GM18498 (cell line): ENCODE measurements around the gene ESYT1.
A peak's percentile ranks its signal among the peaks of the same experiment; 100 is the strongest.
"Not testable (repeated sequence)": the region's sequence is repeated elsewhere in the genome, so short reads cannot be mapped to it uniquely, and the experiment has no call there.

Experiments
- ATAC-seq: cut with Tn5 transposase; IDR thresholded peaks from one replicate; pipeline ENCODE4 v1.9.1; 2021; ENCODE audit warnings: mild to moderate bottlenecking, moderate library complexity; ENCODE audit not compliant: unreplicated experiment

Gene ESYT1

DNA sequence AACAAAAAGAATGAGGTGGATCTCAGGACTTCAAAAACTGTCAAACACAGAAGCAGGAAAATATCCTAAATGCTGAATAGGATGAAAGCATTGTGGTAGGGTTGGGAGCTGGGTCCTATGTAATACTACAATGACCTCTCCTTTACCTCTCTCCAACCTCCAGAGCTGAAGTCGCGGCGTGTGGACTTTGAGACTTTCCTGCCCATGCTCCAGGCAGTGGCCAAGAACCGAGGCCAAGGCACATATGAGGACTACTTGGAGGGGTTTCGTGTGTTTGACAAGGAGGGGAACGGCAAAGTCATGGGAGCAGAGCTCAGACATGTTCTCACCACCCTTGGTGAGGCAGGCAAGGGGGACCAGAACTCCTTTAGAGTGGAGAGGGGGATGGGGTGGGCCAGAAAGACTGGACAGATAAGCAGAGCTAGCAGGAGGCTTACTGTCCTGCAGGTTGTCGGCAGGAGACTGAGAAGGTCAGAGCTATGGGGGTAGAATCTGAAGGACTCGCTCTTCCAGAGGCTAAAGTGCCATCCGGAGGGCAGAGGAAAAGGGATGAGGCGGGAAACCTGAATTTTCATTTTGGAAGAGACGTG is 27.3 kb downstream of the ESYT1 start:
- ATAC-seq, result no peak

- not testable (repeated sequence) for ATAC-seq
These were observed 28.6 kb downstream of the ESYT1 start for GRCh38 chr12:56156464-56157200.

DNA sequence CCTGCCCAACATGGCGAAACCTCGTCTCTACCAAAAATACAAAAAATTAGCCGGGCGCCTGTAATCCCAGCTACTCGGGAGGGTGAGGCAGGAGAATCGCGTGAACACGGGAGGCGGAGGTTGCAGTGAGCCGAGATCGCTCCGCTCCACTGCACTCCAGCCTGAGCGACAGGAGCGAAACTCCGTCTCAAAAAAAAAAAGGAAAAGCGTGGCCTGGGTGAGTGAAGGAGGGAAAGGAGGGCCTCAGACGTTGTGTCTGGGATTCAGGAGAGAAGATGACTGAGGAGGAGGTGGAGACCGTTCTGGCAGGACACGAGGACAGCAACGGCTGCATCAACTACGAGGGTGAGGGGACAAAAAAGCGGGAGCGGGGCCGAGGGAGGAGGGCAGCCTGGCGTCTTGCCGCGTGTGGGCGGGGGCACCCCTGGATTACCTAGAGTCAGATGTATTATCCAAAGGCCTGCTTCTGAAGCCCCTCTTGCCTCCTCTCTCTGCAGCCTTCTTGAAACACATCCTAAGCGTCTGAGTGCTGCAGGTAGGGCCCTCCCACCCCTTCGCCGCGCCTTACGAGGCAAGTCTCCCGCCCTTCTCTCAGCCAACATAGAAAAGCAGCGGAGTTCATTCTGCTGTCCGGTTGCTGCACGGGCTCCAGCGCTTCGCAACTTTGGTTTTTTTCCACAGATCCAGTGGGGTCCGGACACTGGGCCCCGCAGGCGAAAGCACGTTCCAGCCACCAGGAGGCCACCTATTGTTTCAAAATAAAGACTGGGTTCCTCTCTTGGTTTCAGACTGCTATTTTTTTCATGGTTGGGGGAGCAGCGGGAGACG is 29.3 kb downstream of the ESYT1 start:
- ATAC-seq, result peak; percentile 26

DNA sequence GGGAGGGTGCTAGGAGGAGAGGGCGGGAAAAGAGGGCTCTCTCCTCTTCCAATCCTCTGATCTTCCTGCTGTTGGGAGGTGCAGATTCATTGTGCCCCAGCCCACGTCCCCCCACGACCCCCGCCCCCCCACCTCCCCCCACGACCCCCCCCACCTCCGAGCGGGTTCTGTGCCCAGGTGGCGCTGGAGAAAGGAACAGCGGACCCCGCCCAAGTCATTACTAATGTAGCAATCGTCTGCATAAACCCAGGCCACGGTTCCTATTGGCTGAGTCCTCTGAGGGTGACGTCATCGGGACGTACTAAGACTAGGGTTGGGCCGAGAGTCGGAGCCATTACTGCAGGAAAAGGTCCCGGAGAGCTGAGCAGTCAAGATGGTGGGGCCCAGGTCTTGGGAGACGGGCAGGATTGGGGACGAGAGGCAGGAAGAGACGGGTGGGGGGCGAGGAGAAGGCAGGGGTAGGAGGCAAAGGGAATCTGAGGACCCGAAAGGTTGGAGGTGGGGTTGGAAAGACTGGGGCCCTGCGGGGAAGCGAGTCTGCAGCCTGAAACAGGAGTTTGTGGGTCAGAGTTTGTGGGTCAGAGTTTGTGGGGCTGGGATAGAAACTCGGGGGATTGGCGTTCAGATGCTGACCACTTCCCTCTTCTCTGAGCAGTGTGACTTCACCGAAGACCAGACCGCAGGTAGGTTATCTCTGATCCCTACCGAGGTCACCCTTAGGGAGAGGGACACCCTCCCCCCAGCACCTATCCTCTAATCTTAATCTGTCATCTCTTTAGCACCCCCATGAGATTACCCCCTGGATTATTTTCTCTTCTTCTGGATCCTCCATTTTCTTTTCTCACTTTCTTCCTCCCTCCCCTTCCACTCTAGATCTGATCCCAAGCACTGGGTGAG is 30.2 kb downstream of the ESYT1 start, which contains the start of gene MYL6:
MYL6 (plus strand) TSS at position 331 of the 897 bp plus-strand sequence; CDS start at position 374, 43 bp downstream.
- peak; percentile 88 for ATAC-seq

- ATAC-seq, result no peak
These were observed 30.9 kb downstream of the ESYT1 start for GRCh38 chr12:56158926-56159461.

DNA sequence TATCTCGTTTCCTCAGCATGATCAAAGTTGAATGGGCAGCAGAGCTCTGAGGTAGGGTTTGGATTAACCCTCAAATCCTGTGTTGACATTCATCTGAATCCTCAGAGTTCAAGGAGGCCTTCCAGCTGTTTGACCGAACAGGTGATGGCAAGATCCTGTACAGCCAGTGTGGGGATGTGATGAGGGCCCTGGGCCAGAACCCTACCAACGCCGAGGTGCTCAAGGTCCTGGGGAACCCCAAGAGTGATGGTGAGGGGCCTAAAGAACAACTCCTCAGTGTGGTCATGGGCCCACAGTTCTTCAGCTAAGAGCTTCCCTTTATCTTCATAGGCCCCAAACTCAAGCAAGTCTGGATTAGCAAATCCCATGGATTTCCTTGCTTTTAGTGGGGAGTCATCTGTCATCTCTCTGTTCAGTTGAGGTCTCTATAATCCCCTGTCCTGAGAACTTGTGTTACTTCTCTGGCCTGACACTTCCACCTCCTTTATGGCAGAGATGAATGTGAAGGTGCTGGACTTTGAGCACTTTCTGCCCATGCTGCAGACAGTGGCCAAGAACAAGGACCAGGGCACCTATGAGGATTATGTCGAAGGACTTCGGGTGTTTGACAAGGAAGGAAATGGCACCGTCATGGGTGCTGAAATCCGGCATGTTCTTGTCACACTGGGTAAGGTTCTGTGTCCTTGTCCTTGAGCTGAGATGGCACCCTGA is 31.6 kb downstream of the ESYT1 start:
- ATAC-seq, result no peak

DNA sequence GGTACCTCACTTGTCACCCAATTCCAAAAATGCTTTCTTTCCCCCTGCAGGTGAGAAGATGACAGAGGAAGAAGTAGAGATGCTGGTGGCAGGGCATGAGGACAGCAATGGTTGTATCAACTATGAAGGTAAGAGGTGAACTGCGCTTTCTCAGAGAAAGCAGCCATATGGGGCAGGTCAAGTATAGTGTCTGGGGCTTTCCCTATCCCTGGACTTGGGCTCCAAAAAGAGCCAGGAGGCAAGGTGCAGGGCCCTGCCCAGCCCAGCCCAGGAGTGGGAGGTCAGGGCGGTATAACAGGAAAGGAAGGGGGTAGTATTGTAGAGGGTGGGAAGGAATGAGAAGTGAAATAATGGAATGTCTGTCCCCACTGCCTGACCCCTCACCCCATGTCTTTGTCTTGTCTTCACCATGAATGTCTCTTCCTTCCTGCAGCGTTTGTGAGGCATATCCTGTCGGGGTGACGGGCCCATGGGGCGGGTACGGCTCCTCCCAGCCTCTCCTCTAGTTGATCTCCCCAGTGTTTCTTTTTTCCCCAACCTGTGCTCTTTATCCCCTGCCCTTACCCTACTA is 32.2 kb downstream of the ESYT1 start:
- no peak for ATAC-seq

DNA sequence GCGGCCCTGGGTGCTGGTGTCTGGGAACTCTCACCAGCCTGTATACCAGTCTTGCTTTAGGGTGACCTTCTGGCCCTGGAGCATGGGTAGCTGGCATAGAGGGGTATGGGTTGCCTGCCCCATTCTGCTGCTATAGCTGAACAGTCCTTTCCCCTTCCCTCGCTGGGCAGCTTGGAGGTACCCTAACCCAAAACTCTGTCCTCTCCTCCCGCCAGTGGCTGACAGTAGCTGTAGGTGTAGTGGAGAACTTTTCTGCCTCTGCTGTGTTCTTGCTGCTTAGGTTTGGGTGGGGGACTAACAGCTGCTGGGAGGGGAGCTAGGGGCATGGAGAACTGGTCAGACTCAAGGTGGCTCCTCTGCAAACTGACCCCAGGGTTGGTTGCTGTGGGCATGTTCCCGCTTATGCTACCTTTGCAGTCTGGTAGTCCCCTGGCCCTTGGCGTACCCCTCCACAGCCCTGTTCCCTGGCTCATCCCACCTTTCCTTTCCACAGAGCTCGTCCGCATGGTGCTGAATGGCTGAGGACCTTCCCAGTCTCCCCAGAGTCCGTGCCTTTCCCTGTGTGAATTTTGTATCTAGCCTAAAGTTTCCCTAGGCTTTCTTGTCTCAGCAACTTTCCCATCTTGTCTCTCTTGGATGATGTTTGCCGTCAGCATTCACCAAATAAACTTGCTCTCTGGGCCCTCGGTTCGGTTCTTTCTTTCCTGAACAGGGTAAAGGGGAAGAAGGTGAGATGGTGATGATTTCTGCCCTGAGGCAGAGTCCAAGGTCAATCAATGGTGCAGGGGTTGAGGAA is 33.0 kb downstream of the ESYT1 start:
- no peak for ATAC-seq

- ATAC-seq, result no peak
These were observed 33.8 kb downstream of the ESYT1 start for GRCh38 chr12:56161690-56162351.

DNA sequence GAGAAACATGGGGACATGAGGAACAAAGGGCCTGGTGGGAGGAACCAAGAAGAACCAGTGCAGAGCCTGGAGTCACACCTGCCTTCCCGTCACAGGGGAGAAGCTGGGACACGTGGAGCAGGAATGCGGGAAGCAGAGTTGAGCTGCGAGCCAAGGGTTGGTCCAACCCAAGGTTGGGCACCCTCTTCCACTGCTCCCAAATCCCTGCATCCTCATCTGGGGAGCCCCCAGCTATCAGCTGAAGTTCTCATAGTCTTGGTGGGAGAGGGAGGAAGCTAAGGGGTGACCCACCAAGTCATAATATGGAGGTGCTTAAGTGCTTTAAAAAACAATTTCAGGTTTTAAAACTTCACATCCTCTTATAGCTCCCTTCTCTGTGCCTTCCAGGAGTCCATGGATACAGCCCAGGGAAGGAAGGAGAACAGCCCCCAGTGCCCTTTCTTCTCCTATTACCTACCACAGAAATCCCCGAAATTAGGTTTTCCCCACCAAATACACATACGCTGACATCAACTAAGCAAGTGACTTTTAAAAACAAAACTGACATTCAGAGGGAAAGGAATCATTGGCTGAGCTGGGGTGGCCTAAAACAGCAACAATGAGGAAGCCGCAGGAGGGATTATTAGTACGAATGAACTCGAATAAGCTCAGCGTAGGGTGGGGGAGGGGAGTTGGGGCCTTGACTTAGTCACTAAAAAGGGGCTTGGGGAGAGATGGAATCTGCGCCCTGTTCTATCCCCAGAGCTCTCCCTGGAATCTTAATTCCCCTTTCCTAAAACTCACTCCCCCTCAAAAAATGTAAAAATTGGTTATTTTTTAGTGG is 34.6 kb downstream of the ESYT1 start:
- no peak for ATAC-seq

GRCh38 chr12:56163533-56164344 is 35.7 kb downstream of the ESYT1 start:
- ATAC-seq, result no peak

- no peak for ATAC-seq
These were observed 36.3 kb downstream of the ESYT1 start for GRCh38 chr12:56164345-56164729.

GRCh38 chr12:56165369-56165768 is 37.3 kb downstream of the ESYT1 start:
- ATAC-seq, result no peak

DNA sequence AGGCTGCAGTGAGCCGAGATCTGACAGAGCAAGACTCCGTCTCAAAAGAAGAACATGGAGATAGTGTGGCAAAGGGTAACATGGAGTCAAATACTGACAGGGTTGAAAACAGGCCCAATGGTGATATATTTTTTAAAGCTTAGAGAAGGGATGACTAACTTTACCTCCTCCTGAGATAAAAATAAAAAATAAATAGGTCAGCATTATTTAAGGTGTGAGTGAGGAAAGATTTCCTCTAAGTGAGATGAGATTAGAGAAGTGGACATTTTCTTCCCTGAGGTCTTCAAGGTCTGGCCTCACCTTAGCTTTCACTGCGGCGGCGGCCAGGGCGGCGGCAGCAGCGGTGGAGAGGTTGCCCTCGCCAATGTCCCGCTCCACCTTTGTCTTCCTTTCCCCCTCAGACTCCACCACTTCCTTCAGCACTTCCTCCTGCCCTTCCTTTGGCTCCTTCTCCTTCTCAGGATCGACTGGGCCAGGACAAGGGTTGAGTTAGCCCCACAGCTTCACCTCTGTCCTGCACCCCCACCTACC is 41.2 kb downstream of the ESYT1 start:
- ATAC-seq, result no peak

- no peak for ATAC-seq
These were observed 44.8 kb downstream of the ESYT1 start for GRCh38 chr12:56172839-56173238.

DNA sequence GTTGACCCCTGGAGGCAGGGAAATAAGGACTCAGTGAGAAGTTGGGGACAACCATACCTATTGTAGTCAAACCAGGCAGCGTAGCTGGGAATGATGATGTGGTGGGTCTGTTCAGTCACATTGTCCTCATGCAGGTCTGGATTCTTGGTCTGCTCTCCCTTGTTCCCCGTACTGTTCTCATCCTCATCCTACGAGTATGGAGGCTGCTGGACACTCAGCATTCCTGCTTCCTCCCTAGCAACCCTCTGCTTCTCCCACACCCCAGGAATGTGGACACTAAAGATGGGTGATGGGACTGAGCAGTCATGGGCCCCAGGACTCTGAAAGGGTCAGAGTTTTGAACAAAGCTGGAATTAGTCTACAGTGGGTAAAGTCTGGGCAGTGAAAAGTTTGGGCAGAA is 50.3 kb downstream of the ESYT1 start:
- ATAC-seq, result no peak
